ENCODE data around the gene CLMN.

DNA sequence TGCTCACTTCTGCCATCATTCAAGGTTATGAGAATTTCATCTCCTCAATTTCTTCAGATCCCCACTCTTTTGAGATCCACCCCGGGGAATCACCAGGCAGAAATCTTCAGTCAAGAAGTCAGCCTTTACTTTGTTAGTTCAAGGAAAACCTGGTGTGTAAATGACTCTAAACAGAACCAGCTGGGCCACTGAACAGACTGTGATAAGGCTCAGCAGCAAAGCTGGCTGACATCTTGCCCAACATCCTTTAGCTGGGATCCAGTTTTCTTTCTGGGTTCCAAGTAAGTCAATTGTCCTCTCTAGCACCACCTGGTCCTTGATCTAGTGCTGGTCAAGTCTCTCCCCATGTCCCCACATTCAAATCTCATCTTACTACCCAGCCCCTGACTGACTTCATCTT, 11.6 kb downstream of the CLMN start:
- TF ChIP-seq, protein P1, sequence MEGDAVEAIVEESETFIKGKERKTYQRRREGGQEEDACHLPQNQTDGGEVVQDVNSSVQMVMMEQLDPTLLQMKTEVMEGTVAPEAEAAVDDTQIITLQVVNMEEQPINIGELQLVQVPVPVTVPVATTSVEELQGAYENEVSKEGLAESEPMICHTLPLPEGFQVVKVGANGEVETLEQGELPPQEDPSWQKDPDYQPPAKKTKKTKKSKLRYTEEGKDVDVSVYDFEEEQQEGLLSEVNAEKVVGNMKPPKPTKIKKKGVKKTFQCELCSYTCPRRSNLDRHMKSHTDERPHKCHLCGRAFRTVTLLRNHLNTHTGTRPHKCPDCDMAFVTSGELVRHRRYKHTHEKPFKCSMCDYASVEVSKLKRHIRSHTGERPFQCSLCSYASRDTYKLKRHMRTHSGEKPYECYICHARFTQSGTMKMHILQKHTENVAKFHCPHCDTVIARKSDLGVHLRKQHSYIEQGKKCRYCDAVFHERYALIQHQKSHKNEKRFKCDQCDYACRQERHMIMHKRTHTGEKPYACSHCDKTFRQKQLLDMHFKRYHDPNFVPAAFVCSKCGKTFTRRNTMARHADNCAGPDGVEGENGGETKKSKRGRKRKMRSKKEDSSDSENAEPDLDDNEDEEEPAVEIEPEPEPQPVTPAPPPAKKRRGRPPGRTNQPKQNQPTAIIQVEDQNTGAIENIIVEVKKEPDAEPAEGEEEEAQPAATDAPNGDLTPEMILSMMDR (IDR thresholded peaks at IDR 0.05) = no peak
- TF ChIP-seq POLR2AphosphoS5 (IDR thresholded peaks at IDR 0.05) = no peak
- no peak for TF ChIP-seq POLR2A (IDR thresholded peaks at IDR 0.05)

Data from prostate gland (tissue), 2 donors.